ENCODE measurements around the gene CD101.

GRCh38 chr1:117032681-117033539, 31.4 kb downstream of the CD101 start:
- TF ChIP-seq CTCF (IDR thresholded peaks at IDR 0.05) (no peak), EP300 (IDR thresholded peaks at IDR 0.05) (no peak)
